SKM-1 treated with dmso at 0.1 percent for 144 hours (cell line): ENCODE data around the gene IFNA14.
"Not testable (repeated sequence)": the region's sequence is repeated elsewhere in the genome, so short reads cannot be mapped to it uniquely, and the experiment has no call there.

Experiments
- DNase-seq: peaks from one replicate; lab custom pipeline; 2025; ENCODE audit not compliant: unreplicated experiment; lab: John Stamatoyannopoulos, UW

Gene IFNA14

DNA sequence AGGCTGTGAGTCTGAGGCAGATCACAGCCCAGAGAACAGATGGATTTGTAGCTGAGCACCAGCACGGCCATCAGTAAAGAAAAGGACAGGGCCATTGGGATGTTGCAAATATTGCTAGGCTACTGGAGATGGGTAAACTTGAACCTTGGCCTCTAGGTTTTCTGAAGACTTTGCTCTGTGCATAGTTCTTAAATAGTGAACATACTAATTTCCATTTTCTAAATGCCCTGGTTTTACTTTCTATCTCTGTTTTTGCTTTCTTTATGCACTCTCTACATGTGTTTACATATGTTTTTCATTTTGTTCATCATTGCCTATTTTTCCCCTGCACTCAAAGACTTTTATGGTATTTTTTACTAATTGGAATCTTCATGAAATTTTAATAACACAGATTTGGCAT, 22.6 kb downstream of the IFNA14 start, which contains the start of gene IFNA16:
Gene IFNA16, minus strand, starts transcription at position 101 of the 400 bp plus-strand sequence. Its CDS starts 6 bp downstream, at position 95.
- not testable (repeated sequence) for DNase-seq

DNA sequence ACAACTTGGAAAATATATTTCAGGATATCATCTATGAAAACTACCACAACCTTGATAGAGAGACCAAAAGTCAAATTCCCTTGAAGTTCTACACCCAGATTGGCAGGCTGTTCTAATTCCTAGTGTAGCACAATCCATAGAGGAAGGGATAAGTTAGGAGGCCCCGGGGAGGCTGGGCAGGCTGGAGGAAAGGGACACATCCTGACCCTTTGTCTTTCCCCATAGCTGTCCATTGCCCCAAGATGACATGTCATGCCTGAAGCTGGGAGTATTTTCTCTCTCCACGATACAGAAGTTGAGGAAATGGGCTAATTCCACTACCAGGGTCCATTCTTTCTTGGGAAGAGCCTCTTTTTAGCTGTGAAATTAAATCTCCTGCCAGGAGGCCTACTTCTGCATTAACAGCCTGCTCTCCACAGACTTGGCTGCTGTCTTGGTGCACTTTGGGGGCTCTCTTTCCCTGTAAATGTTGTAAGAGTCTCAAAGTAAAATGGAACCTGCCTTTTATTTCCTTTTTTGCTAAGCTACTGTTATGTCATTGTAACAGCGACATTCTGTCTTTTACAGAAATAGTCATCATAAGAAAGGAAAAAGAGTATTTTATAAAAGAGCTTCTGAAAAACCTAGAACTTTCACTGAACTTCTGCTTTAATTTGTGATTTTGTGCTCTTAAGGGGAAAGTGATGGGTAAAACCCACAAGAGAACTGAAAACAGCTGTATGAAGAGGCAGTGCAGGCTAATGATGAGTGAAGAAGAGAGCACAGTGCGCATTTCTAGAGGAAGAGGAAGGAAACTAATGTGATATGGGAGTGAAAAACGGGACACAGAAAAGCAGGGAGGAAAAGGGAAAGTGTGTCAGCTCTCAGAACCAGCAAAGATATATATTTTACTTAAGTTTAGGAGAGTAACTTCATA, 26.1 kb downstream of the IFNA14 start:
- DNase-seq, result peak; percentile 51

DNA sequence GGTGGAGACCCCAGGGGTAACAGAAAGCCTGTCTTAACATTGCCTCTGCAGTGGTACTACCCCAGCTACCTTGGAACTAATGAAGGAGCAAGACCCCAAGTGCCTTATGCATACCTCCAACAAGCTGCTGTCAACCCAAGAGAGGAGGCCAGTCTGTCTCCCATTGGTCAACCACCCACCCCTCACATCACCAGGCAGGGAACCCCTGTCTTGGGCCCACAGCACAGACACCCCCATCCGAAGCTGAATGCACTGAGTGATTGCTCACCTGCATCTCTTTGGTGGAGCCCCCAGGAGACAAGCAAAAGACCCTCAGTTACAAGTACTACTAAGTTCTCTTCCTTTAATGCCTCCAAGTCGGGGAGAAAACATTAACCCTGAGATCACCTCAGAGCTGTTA, 27.6 kb downstream of the IFNA14 start:
- DNase-seq, result not testable (repeated sequence)

DNA sequence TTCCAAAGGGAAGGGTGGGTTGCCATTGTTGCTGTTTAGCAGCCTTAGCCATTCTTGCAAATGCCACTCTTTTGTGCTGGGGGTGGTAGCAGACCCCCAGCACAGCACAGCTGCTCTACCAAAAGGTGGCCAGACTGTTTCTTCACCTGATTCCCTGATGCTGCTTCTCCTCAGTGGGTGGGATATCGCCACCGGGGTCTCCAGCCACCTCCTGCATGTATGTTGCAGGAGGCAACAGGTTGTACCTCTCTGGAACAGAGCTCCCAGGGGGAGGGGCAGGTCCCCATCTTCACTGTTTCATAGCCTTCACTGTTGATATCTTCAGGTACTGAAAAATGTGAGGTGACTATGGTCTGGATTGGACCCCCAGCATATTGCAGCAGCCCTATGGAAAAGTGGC, 29.0 kb downstream of the IFNA14 start:
- not testable (repeated sequence) for DNase-seq

DNA sequence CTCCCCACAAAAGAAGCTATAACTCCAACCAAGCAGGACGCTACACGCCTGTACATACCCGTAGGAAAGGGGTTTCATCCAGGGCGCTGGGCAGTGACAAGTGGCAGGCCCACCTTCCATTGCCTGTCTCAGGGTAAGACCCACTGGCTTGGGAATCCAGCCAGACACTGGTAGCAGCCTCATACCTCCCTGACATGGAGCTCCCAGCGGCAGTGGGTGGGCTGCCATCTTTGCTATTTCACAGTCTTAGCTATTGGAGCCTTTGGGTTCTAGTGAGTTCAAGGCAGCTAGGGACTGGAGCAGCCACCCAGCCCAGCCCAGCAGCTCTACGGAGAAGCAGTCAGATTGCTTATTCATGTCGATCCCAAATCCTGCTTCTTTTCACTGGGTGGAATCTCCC, 29.5 kb downstream of the IFNA14 start:
- no peak for DNase-seq

DNA sequence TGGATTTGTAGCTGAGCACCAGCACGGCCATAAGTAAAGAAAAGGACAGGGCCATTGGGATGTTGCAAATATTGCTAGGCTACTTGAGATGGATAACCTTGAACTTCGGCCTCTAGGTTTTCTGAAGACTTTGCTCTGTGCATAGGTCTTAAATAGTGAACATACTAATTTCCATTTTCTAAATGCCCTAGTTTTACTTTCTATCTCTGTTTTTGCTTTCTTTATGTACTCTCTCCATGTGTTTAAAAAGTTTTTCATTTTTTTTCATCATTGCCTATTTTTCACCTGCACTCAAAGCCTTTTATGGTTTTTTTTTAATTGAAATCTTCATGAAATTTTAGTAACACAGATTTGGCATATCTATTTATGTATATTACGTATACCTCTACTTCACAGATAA, 32.8 kb downstream of the IFNA14 start, which contains the start of gene IFNA10:
Gene IFNA10, minus strand, starts transcription at position 101 of the 400 bp plus-strand sequence. Its CDS starts 46 bp downstream, at position 55.
- DNase-seq, result not testable (repeated sequence)

DNA sequence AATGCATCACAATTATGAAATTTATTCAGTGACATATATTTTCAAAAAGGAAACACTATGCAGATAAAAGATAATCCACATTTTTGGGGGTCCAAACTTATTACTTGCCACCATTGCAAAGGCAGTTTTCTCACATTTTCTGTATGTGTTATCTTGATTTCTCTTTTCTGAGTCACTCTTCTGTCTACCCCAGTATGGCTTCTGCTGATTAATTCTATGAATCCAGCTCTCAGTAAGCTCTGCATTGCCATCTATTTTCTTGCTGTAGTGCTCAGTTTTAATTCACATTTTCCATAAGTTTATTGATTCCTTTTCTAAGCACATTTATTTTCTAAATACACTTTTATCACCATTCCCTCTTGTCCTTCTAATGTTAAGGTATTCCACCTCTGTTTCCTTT, 34.6 kb downstream of the IFNA14 start:
- DNase-seq, result no peak

DNA sequence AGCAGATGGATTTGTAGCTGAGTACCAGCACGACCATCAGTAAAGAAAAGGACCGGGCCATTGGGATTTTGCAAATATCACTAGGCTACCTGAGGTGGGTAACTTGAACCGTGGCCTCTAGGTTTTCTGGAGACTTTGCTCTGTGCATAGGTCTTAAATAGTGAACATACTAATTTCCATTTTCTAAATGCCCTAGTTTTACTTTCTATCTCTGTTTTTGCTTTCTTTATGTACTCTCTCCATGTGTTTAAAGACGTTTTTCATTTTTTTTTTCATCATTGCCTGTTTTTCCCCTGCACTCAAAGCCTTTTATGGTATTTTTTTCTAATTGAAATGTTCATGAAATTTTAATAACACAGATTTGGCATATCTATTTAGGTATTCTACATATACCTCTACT, 37.7 kb downstream of the IFNA14 start, which contains the start of gene IFNA7:
Gene IFNA7, minus strand, starts transcription at position 101 of the 400 bp plus-strand sequence. Its CDS starts 40 bp downstream, at position 61.
- not testable (repeated sequence) for DNase-seq

DNA sequence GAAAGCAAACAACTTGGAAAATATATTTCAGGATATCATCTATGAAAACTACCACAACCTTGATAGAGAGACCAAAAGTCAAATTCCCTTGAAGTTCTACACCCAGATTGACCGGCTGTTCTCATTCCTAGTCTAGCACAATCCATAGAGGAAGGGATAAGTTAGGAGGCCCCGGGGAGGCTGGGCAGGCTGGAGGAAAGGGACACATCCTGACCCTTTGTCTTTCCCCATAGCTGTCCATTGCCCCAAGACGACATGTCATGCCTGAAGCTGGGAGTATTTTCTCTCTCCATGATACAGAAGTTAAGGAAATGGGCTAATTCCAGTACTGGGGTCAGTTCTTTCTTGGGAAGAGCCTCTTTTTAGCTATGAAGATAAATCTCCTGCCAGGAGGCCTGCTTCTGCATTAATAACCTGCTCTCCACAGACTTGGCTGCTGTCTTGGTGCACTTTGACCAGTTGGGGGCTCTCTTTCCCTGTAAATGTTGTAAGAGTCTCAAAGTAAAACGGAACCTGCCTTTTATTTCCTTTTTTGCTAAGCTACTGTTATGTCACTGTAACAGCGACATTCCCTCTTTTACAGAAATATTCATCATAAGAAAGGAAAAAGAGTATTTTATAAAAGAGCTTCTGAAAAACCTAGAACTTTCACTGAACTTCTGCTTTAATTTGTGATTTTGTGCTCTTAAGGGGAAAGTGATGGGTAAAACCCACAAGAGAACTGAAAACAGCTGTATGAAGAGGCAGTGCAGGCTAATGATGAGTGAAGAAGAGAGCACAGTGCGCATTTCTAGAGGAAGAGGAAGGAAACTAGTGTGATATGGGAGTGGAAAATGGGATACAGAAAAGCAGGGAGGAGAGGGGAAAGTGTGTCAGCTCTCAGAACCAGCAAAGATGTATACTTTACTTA, 44.7 kb downstream of the IFNA14 start:
- peak; percentile 56 for DNase-seq
